ENCODE data around the gene NUCKS1.

Gene NUCKS1

DNA sequence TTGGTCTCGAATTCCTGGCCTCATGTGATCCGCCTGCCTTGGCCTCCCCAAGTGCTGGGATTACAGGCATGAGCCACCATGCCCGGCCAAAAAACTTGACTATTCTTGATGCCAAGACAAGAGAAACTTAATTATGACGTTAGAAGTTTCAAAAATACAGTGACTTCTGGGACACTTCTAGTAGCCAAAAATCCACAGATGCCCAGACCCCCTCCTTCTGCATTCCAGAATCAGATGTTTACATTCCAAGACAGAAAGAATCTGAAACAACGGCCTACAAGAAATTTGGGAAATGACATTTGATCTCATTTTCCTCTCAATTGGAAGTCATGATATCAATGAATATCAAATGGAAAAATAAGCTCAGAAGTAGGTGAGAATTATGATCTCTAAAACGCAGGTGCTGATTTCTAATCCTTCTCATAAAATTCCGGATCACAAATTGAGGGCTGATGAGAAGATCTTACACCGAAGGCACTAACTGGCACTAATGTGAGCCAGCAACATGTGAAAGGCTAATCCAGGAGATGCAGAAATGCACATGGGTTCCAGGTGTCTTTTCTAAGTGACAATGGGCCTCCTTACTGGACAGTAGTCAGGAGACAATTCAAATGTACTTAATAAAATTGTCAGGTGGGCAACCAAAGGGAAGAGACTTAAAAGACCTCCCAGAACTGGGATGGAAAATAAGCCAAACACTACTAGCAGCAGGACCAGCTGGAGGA lies 19.8 kb upstream of the NUCKS1 start:
- DNase-seq = no peak

- DNase-seq = no peak
Observed at GRCh38 chr1:205767248-205767647, 17.3 kb upstream of the NUCKS1 start.

GRCh38 chr1:205766570-205766969 lies 16.6 kb upstream of the NUCKS1 start:
- DNase-seq = no peak

GRCh38 chr1:205766038-205766437 lies 16.1 kb upstream of the NUCKS1 start:
- no peak for DNase-seq

DNA sequence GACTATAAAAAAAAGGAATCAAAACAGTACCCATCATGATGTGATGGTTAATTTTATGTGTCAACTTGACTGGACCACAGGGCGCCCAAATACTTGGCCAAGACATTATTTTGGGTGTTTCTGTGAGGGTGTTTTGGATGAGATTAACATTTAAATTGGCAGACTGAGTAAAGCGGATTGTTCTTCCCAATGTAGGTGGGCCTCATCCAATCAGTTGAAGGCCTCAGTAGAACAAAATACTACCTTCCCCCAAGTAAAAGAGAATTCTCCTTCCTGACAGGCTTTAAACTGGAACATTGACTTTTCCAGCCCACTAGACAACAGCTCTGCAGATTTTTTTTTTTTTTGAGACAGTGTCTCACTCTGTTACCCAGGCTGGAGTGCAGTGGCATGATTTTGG lies 14.6 kb upstream of the NUCKS1 start:
- DNase-seq = no peak

DNA sequence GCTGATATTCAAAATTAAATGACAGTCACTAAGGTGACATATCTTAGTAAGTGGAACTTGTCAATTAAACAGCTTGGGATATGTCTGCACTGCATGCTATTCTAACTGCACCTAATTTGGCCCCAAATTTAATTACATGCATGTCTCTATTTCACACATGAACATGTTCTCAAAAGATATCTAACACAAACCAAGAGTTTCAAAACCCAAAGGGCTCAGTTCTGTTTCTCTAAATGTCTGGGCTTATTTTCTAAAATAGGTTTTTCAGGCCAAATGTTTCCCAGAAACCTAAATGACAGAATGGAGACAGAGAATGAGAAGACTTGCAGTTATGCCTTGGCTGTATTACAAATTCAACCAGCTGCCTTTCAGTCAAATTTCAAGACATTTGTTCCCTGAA lies 14.0 kb upstream of the NUCKS1 start:
- no peak for DNase-seq

DNA sequence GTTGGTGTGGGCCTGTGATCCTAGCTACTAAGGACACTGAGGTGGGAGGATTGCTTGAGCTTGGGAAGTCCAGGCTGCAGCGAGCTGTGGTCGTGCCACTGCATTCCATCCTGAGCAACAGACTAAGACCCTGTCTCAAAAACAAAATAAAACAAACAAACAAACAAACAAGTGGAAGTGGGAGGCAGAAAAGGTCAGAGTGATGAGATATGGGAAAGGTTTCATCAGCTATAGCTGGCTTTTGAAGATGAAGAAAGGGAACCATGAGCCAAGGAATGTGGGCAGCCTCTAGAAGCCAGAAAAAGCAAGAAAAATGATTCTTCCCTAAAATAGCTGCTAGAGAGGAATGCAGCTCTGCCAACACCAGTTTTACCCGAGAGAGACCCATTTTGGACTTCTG lies 10.6 kb upstream of the NUCKS1 start:
- DNase-seq = no peak

GRCh38 chr1:205756552-205756951 lies 6.6 kb upstream of the NUCKS1 start:
- no peak for DNase-seq

DNA sequence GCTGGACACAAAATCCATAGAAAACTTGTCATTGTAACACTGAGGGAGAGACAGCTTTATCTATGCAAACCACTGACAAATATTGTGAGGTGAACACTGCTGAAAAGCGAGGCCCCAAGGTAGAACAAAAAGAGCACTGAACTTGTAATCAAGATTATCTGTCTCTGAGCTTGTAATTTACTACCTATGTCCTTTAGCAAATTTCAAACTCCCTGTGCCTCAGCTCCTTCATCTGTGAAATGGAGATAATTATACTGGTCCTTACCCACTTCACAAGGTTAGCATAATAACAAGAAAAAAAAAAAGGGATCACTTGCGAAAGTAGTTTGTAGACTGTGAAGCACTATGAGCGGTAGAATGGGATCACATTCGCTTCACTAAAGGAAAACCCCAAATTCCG lies 4.9 kb upstream of the NUCKS1 start:
- DNase-seq = no peak

DNA sequence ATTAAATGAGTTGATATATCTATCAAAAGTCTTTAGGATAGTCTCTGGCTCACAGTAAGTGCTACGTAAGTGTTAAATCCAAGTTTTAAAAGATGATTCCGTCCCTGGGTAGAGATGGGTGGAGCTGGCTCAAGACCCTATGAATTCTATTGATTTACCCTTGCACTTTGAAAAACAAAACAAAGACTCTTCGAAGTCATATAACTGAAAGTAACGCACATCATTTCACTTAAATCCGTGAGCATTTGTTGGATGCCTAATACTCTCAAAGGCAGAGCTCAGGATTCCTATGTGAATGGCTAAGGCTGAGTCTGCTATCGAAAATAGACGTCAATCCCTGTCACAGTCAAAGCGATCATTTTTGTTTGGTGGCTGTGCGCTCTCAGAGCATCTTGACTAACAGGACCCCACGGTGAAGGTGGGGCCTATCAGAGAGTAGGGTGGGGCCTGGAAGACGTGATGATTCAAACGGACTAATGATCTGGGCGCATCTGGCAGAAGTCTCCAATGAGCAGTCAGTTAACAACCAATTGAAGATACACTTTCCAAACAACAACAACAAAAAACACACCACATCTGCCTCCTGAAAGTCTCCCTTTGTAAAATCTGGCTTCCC lies 1.2 kb upstream of the NUCKS1 start:
- no peak for DNase-seq

DNA sequence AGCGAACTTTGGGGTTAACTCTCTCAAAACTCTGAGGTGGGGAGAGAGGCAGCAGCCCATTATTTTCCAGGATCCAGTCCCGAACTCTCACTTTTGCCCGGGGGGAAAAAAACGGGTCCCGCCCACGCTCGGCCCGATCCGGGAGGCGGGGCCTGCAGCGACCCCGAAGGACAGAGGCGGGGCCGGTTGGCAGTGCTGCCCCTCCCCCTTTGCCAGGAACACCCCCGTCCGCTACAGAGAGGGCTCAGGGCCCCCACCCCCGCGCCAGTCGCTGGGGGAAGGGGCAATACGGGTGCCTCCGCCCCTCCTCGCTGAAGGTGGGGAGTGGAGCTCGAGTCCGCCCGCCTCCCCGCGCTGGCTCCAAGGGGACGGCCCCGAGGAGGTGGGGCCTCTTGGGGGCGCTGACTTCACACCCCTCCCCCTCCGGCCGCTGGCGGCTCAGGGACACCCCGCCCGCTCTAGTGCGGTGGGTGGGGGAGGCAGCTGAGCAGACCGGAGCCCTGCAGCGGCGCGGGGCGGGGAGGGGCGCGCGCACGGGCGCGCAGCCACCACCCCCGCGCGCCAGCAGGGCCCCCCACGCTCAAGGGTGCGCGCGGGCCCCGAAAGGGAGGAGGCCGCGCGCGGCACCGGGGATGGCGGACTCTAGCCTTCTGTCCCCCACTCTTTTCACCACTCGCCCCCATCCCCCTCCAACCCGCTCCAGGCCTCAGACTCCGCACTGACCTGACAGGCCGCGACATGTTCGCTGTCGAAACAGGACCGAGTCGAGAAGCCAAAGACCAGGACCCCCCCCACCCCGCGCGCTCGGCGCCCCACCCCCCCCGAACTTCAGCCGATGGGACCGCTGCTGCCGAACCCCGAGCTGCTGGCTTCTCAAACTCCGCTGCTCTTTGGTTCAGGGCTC lies 496 bp downstream of the NUCKS1 start:
- DNase-seq = peak; percentile 97 to 99

GRCh38 chr1:205748403-205749233 lies 1.4 kb downstream of the NUCKS1 start:
- peak; percentile 48 to 52 for DNase-seq

GRCh38 chr1:205746757-205747412 lies 3.1 kb downstream of the NUCKS1 start:
- DNase-seq = no peak

- DNase-seq = no peak
Observed at GRCh38 chr1:205744403-205744802, 5.6 kb downstream of the NUCKS1 start.

DNA sequence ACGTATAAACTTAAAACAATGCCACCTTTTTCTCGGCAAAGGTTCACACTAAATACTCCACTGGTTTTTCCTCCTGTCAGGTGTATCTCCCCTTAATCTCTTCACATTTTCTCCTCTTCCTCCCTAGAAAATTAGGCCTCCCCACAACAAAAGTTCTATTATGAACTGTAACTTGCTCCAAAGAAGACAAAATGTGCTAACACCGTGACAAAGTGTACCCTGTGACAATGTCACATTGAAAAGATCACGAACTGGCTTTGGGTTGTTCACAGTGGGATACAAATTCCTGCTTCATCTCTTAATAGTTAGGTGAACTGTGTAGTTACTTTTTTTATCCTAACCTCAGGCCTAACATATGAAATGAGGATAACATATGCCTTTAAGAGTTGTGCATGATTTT lies 6.0 kb downstream of the NUCKS1 start:
- no peak for DNase-seq

DNA sequence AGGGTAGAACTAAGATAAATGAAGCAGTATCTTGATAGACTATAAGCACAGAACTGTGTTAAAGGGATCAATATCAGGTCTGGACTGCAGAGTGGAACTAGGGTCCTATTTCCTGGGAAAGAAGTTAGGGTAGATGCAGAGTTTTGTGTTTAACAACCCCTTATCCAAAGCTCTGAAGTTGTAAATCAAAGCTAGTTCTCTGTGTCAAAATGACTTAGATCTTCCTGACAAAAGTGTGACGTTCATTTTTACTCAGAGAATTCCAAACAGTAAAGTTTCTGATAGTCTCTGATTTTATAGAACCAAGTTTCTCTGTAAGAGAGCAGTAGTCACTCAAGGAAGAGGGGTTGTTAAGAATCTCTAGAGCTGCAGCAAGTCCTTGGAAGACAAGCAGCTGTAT lies 8.3 kb downstream of the NUCKS1 start:
- DNase-seq = no peak

DNA sequence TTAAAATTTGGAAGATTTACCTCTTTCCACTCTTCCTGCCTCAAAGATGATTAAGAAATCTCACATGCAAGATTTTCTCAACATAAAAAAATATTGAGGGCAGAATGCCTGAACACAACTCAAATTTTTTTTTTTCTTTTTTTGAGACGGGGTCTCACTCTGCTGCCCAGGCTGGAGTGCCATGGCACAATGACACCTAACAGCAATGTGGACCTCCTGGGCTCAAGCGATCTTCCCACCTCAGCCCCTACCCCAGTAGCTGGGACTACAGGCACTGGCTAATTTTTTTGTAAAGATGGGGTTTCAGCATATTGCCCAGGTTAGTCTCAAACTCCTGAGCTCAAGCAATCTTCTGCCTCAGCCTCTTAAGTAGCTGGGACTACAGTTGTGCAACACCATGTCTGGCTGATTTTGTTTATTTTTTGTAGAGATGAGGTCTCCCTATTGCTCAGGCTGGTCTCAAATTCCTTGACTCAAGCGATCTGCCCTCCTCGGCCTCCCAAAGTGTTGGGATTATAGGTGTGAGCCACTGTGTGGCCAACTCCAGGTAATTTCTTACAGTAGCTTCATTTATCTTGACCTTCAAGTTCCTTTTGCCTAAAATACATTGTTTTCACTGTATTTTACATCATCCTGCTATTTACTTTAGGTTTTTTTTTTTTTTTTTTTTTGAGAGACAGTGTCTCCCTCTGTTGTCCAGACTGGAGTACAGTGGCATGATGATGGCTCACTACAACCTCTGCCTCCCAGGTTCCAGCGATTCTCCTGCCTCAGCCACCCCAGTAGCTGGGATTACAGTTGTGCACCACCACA lies 10.4 kb downstream of the NUCKS1 start:
- no peak for DNase-seq

DNA sequence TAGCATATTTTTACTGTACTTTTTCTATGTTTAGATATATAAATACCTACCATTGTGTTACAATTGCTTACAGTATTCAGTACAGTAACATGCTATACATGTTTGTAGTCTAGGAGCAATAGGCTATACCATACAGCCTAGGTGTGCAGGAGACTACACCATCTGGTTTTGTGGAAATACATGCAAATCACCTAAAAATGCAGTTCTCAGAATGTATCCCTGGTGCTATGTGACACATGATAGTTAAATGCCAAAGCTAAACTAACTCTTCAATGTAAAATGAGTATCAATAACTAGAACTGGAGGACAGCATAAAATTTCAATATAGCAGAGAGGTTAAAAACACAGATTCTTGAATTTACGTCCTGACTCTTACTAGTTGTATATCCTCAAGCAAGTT lies 14.8 kb downstream of the NUCKS1 start:
- DNase-seq = no peak

- DNase-seq = no peak
Observed at GRCh38 chr1:205733438-205734175, 16.4 kb downstream of the NUCKS1 start.

GRCh38 chr1:205729945-205730610 lies 19.9 kb downstream of the NUCKS1 start:
- DNase-seq = no peak

Data from activated T-cell treated with anti-CD3 and anti-CD28 coated beads, Interleukin-2, amount 50 U/mL, for 48 hours (primary cell).